SIG-M5 (cell line): ENCODE data around the gene MITF.

ENCODE experiments used
- DNase-seq: peaks from one replicate; lab custom pipeline; 2025; lab: John Stamatoyannopoulos, UW

The MITF gene

DNA sequence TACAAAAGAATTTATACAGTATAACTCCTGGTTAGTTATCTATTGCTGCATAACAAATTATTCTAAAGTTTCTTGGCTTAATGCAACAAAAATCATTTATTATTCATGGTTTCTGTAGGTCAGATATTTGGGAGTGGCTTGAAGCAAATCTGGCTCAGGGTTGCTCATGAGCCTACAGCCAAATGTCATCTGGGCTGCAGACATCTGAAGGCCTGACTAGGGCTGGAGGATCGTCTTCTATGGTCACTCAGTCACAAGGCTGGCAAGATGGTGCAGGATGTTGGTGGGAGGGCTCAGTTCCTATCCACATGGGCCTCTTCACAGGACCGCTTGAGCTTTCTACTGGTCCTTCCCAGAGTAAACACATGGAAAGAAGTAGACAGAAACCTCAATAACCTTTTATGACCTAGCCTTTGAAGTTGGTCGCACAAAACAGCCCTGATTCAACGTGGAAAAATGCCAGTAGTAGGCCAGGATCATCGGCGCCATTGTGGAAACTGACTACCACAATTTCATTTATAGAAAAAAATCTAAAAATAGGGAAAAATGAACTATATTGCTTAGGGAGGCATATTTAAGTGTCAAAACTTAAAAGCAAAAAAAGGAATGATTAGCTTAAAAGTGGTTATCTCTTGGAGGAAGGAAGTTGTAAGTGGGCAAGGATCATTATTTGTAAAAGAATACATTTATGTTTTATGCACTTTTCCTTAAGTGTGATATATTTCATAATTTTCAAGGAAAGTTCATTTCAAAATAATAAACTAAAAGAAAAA is 9.9 kb upstream of the MITF start:
- no peak for DNase-seq

DNA sequence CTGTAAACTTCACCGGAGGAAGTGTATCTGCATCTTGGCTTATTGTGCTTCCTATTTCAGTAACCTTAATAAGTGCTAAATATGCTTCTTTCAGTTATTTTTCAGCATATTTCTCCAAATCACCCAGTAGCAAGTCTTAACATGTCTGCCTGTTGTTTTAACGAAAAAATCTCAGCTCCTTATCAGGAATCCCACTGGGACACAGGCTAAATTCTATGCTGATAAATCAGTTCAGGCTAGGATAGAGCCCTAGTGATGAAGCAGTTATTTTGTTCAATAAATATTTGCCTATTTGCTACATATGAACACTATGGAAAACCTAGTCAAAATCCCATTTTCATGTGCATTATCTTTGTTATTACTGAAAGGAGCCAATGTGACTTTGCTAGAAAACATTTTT is 8.2 kb upstream of the MITF start:
- no peak for DNase-seq

- DNase-seq = no peak
Observed at GRCh38 chr3:69735893-69736292, 3.4 kb upstream of the MITF start.

GRCh38 chr3:69737392-69737791 is 1.9 kb upstream of the MITF start:
- DNase-seq = no peak

DNA sequence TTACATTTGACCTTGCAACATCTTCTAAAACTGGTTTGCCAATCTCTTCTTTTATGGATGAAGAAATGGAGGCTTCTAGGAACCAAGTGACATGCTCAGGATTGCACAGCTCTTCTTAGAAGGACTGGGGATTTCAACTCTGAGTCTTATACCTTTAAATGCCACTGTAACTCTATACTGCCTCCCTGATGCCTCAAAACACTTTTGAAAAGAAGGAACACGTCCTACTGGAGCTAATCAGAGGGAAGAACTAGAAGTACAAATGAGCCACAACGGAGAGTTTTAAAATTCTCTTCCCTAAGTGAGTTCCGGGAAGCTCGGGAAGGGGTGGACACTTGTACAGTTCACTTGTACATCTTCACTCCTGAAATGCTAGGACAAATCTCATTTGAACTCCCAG is 949 bp upstream of the MITF start:
- no peak for DNase-seq

- no peak for DNase-seq
Observed at GRCh38 chr3:69738859-69739203, 433 bp upstream of the MITF start.

- no peak for DNase-seq
Observed at GRCh38 chr3:69740103-69741021, 1.1 kb downstream of the MITF start.

GRCh38 chr3:69741032-69741767 is 1.9 kb downstream of the MITF start:
- no peak for DNase-seq

DNA sequence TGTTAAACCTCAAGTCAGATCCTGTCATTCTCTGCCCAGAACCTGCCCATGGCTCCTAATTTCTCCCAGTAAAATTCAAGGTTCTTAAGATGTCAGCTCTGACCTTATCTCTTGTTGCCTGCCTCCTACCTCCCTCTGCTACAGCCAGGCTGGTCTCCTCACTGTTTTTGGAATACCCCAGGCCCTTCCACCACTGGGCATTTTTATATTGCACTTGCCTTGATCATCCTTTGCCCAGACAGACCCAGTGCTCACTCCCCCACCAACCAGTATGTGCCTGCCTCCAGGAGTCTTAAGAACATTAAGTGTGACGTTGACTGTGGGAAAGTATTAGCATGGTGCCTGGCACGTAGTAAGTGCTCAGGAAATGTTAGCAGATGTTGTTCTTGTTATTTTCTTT is 3.1 kb downstream of the MITF start:
- DNase-seq = no peak

- DNase-seq = no peak
Observed at GRCh38 chr3:69743975-69744906, 5.0 kb downstream of the MITF start.

DNA sequence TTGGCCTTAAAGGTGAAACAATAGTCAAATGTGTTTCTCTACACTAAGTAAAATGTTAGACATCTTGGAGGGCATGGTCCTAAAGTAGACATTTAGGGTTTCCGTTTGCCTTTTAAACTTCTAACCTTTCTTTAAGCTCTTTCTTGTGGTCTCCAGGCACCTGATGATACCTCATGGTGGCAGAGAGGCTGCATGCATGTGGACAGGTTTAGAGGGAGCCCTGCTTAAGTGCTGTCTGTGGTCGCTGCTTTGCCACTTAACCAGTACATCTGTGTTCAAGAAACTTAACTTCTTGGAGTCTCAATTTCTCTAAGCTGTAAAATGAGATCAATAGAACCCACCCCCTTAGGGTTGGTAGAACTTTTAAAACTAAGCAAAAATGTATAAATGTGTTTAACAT is 6.2 kb downstream of the MITF start:
- no peak for DNase-seq

- no peak for DNase-seq
Observed at GRCh38 chr3:69746119-69746518, 6.9 kb downstream of the MITF start.

- DNase-seq = no peak
Observed at GRCh38 chr3:69747511-69748258, 8.4 kb downstream of the MITF start.

GRCh38 chr3:69748503-69748902 is 9.2 kb downstream of the MITF start:
- no peak for DNase-seq

DNA sequence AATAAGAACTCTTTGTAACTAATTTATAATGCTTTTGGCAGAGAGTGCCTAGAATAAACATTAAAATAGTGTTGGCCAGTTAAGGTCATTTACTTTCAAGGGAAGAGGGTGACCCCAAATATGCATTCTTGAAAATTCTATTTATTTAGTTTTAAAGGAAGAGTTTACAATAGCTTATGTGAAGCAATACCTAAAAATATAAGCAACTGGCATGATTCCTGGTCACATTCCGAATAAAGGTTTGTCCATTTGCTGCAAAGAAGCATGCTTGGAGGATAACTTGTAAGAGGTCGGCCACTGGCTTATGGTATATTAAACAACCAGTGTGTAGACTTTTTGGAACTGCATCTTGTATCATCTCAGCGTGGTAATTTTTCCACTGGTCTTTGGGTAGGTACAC is 10.2 kb downstream of the MITF start:
- DNase-seq = no peak

GRCh38 chr3:69750549-69750948 is 11.3 kb downstream of the MITF start:
- no peak for DNase-seq

GRCh38 chr3:69751074-69751476 is 11.8 kb downstream of the MITF start:
- DNase-seq = no peak

GRCh38 chr3:69752241-69752640 is 13.0 kb downstream of the MITF start:
- no peak for DNase-seq

DNA sequence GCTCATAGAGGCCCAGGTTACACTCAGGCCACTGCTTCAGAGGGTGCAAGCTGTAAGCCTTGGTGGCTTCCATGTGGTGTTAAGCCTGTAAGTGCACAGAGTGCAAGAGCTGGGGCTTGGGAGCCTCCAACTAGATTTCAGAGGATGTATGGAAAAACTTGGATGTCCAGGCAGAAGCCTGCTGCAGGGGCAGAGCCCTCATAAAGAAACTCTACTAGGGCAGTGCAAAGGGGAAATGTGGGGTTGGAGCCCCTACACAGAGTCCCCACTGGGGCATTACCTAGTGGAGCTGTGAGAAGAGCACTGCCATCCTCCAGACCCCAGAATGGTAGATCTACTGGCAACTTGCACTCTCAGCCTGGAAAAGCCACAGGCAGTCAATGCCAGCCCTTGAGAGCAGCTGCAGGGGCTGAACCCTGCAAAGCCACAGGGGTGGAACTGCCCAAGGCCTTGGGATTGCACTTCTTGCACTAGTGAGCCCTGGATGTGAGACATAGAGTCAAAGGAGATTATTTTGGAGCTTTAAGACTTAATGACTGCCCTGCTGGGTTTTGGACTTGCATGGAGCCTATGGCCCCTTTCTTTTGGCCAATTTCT is 14.0 kb downstream of the MITF start:
- no peak for DNase-seq

DNA sequence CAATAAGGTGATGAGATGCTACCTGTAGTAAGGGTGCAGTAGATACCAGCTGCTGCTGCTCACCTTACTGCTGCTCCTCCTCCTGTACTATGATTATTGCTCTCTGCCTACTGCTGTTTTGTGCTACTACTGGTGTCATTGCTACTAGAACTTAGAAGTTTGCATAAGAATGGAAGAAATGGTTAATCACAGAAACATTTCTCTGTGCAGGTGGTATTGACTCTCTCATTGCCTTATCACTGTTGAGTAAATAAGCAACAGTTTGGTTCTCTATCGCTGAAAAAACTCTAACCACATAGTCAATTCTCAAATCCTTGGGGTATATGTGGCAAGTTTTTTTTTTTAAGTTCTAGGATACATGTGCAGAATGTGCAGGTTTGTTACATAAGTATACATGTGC is 16.5 kb downstream of the MITF start:
- DNase-seq = no peak
